HG02884 (cell line): Measurements from ENCODE around the gene GCSAML.

Experiments used
- ATAC-seq: cut with Tn5 transposase; IDR thresholded peaks from one replicate; pipeline ENCODE4 v1.9.1; 2021; ENCODE audit warnings: mild to moderate bottlenecking, moderate library complexity; ENCODE audit not compliant: unreplicated experiment

GCSAML gene

DNA sequence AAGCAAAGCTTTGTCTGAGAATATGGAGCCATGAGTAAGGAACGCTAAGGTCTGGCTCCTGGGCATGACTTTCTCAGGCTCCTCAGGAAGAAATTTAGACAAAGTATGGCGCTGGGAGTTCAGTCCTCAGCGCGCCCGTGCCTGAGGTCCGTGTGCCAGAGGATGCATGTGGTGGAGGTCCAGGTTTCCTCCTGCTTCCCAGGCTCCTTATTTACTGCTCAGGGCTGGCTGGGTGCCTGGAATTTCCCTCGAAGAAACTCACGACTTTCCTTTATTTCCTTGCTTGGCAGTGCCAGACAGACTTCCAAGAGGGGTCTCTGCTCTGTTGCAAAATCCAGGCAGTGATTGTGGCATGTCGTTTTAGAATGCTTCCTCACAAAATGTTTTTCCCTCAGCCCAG is 13.3 kb downstream of the GCSAML start:
- no peak for ATAC-seq

DNA sequence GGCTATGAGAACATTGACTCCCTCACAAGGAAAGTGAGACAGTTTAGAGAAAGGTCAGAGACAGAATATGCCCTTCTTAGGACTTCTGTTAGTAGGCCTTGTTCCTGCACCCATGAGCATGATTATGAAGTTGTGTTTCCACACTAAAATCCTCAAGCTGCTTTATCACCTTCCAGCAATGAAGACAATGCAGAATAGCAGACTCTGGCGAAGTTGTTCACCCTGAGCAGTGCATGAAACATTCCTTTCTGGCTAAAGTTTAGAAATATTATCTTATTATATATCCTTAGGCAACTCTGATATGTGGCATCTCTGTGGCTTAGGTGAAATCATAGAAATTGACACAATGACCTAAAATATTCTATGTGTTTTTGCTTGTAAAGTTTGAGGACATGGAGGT is 25.3 kb downstream of the GCSAML start:
- ATAC-seq: no peak

- ATAC-seq: no peak
Measured at GRCh38 chr1:247574664-247575063, 25.7 kb downstream of the GCSAML start.

DNA sequence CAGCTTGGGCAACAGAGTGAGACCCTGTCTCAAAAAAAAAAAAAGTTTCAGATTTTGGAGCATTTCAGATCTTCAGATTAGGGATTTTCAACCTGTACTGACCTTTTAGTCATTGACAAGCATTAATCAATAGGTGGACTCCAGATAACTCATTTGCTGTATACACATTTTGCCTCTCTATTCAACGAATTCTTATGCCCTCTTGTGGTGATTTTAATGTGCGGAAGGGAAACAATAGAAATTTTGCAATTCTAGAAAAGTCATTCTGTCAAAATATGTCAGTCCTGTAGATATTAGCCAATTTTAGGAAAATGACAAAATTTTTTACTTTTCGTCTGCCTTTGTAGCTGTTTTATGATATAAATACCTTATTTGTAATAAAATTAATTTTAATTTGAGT is 27.6 kb downstream of the GCSAML start:
- no peak for ATAC-seq

DNA sequence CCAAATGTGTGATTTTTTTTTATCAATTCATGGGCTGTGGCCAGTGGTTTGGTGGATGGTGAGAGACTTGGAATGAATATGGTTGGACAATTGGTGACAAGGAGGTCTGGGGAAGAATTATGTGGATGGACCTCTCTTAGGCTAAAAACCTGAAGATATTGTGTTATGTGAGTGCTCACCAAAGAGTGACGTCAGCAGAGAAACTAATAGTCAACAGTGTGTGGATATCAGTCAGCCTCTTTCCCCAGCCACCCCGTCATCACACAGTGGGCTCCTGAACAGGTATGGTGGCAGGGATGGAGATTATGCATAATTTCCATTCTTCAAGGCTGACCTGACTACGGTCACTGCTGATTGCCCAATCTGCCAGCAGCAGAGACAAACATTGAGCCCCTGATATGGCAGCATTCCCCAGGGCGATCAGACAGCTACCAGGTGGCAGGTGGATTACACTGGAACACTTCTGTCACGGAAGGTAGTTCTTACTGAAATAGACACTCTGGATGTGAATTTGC is 30.1 kb downstream of the GCSAML start:
- ATAC-seq: no peak

- no peak for ATAC-seq
Measured at GRCh38 chr1:247588060-247588459, 39.1 kb downstream of the GCSAML start, which contains the start of gene OR2G2. TSS of gene OR2G2 (plus strand) at chr1:247588360. CDS start at chr1:247588360, 0 bp downstream.

GRCh38 chr1:247605286-247605685 is 56.4 kb downstream of the GCSAML start, which contains the start of gene OR2G3:
TSS of gene OR2G3 (plus strand) at chr1:247605586. CDS start at chr1:247605586, 0 bp downstream.
- no peak for ATAC-seq

DNA sequence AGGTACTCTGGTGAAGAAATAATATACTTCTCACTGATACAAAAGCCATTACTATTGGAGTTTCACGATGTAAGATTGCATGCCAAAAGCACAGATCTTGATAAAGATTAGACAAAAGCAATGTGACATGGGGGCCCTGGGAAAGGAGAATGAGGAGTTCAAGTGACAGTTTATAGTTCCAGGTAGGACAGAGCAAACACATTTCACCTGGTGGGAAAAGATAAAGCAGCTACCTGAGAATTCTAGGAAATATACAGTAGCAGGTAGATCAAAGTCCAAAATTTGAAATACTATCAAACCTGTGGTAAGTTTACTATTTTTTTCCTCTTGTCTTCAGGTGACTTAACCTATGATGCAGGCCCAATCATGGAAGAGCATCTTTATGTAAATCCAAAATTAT is 64.5 kb downstream of the GCSAML start:
- ATAC-seq: no peak

DNA sequence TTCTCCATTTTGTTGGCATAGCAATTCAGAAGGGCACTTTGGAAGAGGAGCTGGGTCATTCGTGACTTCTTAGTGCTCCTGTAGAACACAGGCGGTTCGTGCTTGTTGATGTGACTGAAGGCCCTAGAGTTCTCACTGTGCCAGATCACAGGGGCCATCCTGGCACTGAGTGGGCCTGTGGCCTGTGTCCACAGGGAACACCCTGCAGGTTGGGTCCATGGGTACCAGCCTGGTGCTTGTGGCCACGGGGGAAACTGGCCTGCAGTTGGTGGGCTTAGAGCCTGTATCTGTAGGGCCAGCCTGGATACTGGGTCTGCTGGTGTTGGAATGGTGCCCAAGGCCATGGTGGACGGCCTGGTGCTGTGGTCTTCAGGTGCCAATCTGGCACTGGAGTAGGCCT is 65.7 kb downstream of the GCSAML start:
- no peak for ATAC-seq
